ENCODE measurements around the gene AATF. TPM values are rescaled to one million over a fixed set of nuclear protein-coding genes. Genes with fewer than 3 reads are reported as not detected.

Gene AATF
- total RNA-seq (2021) (48.9 to 61.0 TPM (median 49.8 TPM) in 3 replicates), Bru-seq, nascent RNA (percentile 70 among the genes with signal in this experiment)
- long read RNA-seq, experiment 1, transcript AATF-208 (12 exons, 2,141 nt), result major isoform, 254 of 308 reads
- long read RNA-seq, experiment 1, partial matches to known transcripts, result 20 of 308 reads
- long read RNA-seq, experiment 1, other reads (novel, unspliced or antisense), result 32 of 308 reads
- long read RNA-seq, experiment 2, partial matches to known transcripts, result 28 of 61 reads
- long read RNA-seq, experiment 2, other reads (novel, unspliced or antisense), result 30 of 61 reads
- long read RNA-seq, experiment 3, transcript AATF-208 (12 exons, 2,141 nt), result major isoform, 164 of 223 reads
- long read RNA-seq, experiment 3, partial matches to known transcripts, result 33 of 223 reads
- long read RNA-seq, experiment 3, other reads (novel, unspliced or antisense), result 26 of 223 reads

GRCh38 chr17:36948717-36949460 is at the start of gene AATF:
Gene AATF, plus strand, starts transcription at chr17:36948954. Its CDS starts 172 bp downstream, at chr17:36949126.
- Mint-ChIP-seq H3K36me3 (peaks cover 17% of the 10 kb centered on the region), H3K9me3 (no peaks in the 10 kb centered on the region), H3K27ac (peak within 1 kb of the TSS; percentile 87), H3K4me1 (peaks cover 46% of the 10 kb centered on the region), H3K4me3 (peak within 1 kb of the TSS; percentile 91), H3K27me3 (ENCODE audit: low read depth) (peaks cover 56% of the 10 kb centered on the region)
- peak; percentile 92 for ATAC-seq
- CTCF ChIA-PET, result interaction anchor here (0.8 to 2.2 kb wide), 13 partner anchors 8 to 356 kb away, joined by 3 to 16 read pairs (median 3); partner anchors contain the start of genes LHX1 and MRM1
- peak; percentile 96 for DNase-seq (ENCODE audit: low spot score)
- POLR2A ChIA-PET, result interaction anchor here (0.5 to 1.8 kb wide), 3 partner anchors 11 to 1479 kb away, joined by 3 to 7 read pairs (median 4); partner anchors contain the start of gene LHX1
- peak; percentile 95 for TF ChIP-seq FOXP4 (CRISPR knock-in tag; IDR thresholded peaks at IDR 0.05)
- TF ChIP-seq ELF4 (CRISPR knock-in tag; IDR thresholded peaks at IDR 0.05; ENCODE audit: low read depth), result peak; percentile 71
- TF ChIP-seq HMGA2 (CRISPR knock-in tag; IDR thresholded peaks at IDR 0.05), result no peak
- peak; percentile 80 for TF ChIP-seq JUN (CRISPR knock-in tag; IDR thresholded peaks at IDR 0.05)
- TF ChIP-seq MYBL2 (CRISPR knock-in tag; IDR thresholded peaks at IDR 0.05), result peak; percentile 94
- peak; percentile 96 for TF ChIP-seq HMGXB4 (CRISPR knock-in tag; IDR thresholded peaks at IDR 0.05)
- TF ChIP-seq ZNF512 (CRISPR knock-in tag; IDR thresholded peaks at IDR 0.05; ENCODE audit: borderline replicate concordance), result no peak
- TF ChIP-seq ETV6 (CRISPR knock-in tag; IDR thresholded peaks at IDR 0.05), result peak; percentile 98; the same call in 1 of the 2 replicates
- TF ChIP-seq CREM (CRISPR knock-in tag; IDR thresholded peaks at IDR 0.05), result peak; percentile 91
- TF ChIP-seq CBFB (CRISPR knock-in tag; IDR thresholded peaks at IDR 0.05; ENCODE audit: low read depth), result peak; percentile 69; the same call in 1 of the 2 replicates
- TF ChIP-seq NFE2L1 (CRISPR knock-in tag; IDR thresholded peaks at IDR 0.05), result peak; percentile 98
- TF ChIP-seq FOXJ3 (CRISPR knock-in tag; IDR thresholded peaks at IDR 0.05; ENCODE audit: borderline replicate concordance), result no peak
- peak; percentile 99 for TF ChIP-seq ZNF232 (CRISPR knock-in tag; IDR thresholded peaks at IDR 0.05)
- peak; percentile 98 for TF ChIP-seq USF1 (CRISPR knock-in tag; IDR thresholded peaks at IDR 0.05)
- no peak for TF ChIP-seq ZNF396 (CRISPR knock-in tag; IDR thresholded peaks at IDR 0.05; ENCODE audit: borderline replicate concordance)
- peak; percentile 78; the same call in 1 of the 2 replicates for TF ChIP-seq E2F4 (CRISPR knock-in tag; IDR thresholded peaks at IDR 0.05; ENCODE audit: borderline replicate concordance, low read depth)
- peak; percentile 71; the same call in 1 of the 2 replicates for TF ChIP-seq ZBTB21 (CRISPR knock-in tag; IDR thresholded peaks at IDR 0.05; ENCODE audit: borderline replicate concordance)
- peak; percentile 97 for TF ChIP-seq FOXK1 (CRISPR knock-in tag; IDR thresholded peaks at IDR 0.05)
- TF ChIP-seq CREB1 (CRISPR knock-in tag; IDR thresholded peaks at IDR 0.05), result peak; percentile 84
- peak; percentile 78; the same call in 1 of the 2 replicates for TF ChIP-seq NR3C1 (CRISPR knock-in tag; conservative IDR thresholded peaks at IDR 0.05; ENCODE audit: low read depth)
- TF ChIP-seq TEAD1 (CRISPR knock-in tag; IDR thresholded peaks at IDR 0.05), result peak; percentile 98
- peak; percentile 93 for TF ChIP-seq RELA (CRISPR knock-in tag; IDR thresholded peaks at IDR 0.05; ENCODE audit: borderline replicate concordance)
- peak; percentile 61; the same call in 1 of the 2 replicates for TF ChIP-seq PRDM15 (CRISPR knock-in tag; IDR thresholded peaks at IDR 0.05)
- TF ChIP-seq ESRRA (CRISPR knock-in tag; IDR thresholded peaks at IDR 0.05; ENCODE audit: borderline replicate concordance), result peak; percentile 83

All from WTC11 (cell line).